HEK293 (cell line): ENCODE data around the gene DCAF6.
A peak's percentile ranks its signal among the peaks of the same experiment; 100 is the strongest.

Experiments
- CTCF ChIA-PET: fragments of 350-600 bp; formaldehyde crosslinking; extraction: SDS; loops from one replicate; lab custom pipeline; 2021; ENCODE audit warnings: antibody characterized with exemption; lab: Yijun Ruan, JAX
- POLR2A ChIA-PET: fragments of 300-600 bp; formaldehyde crosslinking; extraction: SDS; loops from one replicate; lab custom pipeline; 2020; ENCODE audit warnings: antibody characterized with exemption, inconsistent platforms; lab: Yijun Ruan, JAX
- H3K27ac ChIP-seq: fragments of 200-500 bp; sonication (Bioruptor generic); 2 replicates; pipeline ENCODE4 v1.5.1; 2014; ENCODE audit warnings: low read depth, low read length, control low read depth, inconsistent platforms; ENCODE audit errors: extremely low read depth
- H3K36me3 ChIP-seq, 2 experiments: fragments of 200-500 bp in 1 of 2; sonication (Bioruptor generic) in 1 of 2; 1 replicate in 1 of 2; 2 replicates in 1 of 2; pipeline ENCODE4 v1.5.1; 2014 to 2017; ENCODE audit warnings: inconsistent platforms in 2 of 2, low read length in 2 of 2; ENCODE audit not compliant: control insufficient read depth in 2 of 2, insufficient read depth in 1 of 2
- H3K4me1 ChIP-seq: fragments of 200-500 bp; sonication (Bioruptor generic); 2 replicates; pipeline ENCODE4 v1.5.1; 2014; ENCODE audit warnings: mild to moderate bottlenecking, low read length, inconsistent platforms; ENCODE audit not compliant: control insufficient read depth, insufficient read depth
- H3K4me3 ChIP-seq: 2 replicates; pipeline ENCODE4 v1.5.1; 2011; ENCODE audit warnings: low read depth, mild to moderate bottlenecking, control low read depth, low read length, moderate library complexity
- H3K9me3 ChIP-seq: fragments of 200-500 bp; sonication (Bioruptor generic); 2 replicates; pipeline ENCODE4 v1.5.1; 2014; ENCODE audit warnings: low read depth, low read length, inconsistent platforms; ENCODE audit not compliant: control insufficient read depth, insufficient read depth
- FEZF1 ChIP-seq: fragments of 450-650 bp; formaldehyde crosslinking; IDR thresholded peaks from 2 replicates; pipeline ENCODE4 v1.5.1; 2016; ENCODE audit warnings: missing biosample characterization, missing genetic modification characterization
- IKZF3 ChIP-seq: fragments of 450-650 bp; IDR thresholded peaks from 2 replicates; pipeline ENCODE4 v1.5.0; 2018; ENCODE audit warnings: missing biosample characterization, mild to moderate bottlenecking, missing genetic modification characterization, moderate library complexity
- MYNN ChIP-seq: fragments of 450-650 bp; formaldehyde crosslinking; IDR thresholded peaks from 2 replicates; pipeline ENCODE4 v1.5.1; 2016; ENCODE audit warnings: missing biosample characterization, missing genetic modification characterization, borderline replicate concordance
- MZF1 ChIP-seq: fragments of 450-650 bp; formaldehyde crosslinking; IDR thresholded peaks from 2 replicates; pipeline ENCODE4 v1.5.1; 2017; ENCODE audit warnings: missing biosample characterization, missing genetic modification characterization, borderline replicate concordance
- PRDM6 ChIP-seq: fragments of 450-650 bp; formaldehyde crosslinking; IDR thresholded peaks from 2 replicates; pipeline ENCODE4 v1.5.1; 2017; ENCODE audit warnings: missing biosample characterization, missing genetic modification characterization
- SP7 ChIP-seq: fragments of 450-650 bp; formaldehyde crosslinking; IDR thresholded peaks from 2 replicates; pipeline ENCODE4 v1.5.1; 2016; ENCODE audit warnings: missing biosample characterization, missing genetic modification characterization
- TRIM28 ChIP-seq: IDR thresholded peaks from 2 replicates; pipeline ENCODE4 v1.6.1; 2011; ENCODE audit warnings: low read length, control low read depth, borderline replicate concordance
- ZBTB11 ChIP-seq: fragments of 450-650 bp; formaldehyde crosslinking; conservative IDR thresholded peaks from 2 replicates; pipeline ENCODE4 v1.5.1; 2016; ENCODE audit warnings: low read depth, missing biosample characterization, missing genetic modification characterization
- ZBTB17 ChIP-seq: fragments of 450-650 bp; formaldehyde crosslinking; IDR thresholded peaks from 2 replicates; pipeline ENCODE4 v1.5.1; 2016; ENCODE audit warnings: missing biosample characterization, missing genetic modification characterization
- ZNF112 ChIP-seq: fragments of 450-650 bp; formaldehyde crosslinking; IDR thresholded peaks from 2 replicates; pipeline ENCODE4 v1.5.0; 2017; ENCODE audit warnings: missing biosample characterization, missing genetic modification characterization
- ZNF18 ChIP-seq: fragments of 450-650 bp; formaldehyde crosslinking; IDR thresholded peaks from 2 replicates; pipeline ENCODE4 v1.5.1; 2016; ENCODE audit warnings: missing biosample characterization, missing genetic modification characterization
- ZNF23 ChIP-seq: fragments of 450-650 bp; formaldehyde crosslinking; IDR thresholded peaks from 2 replicates; pipeline ENCODE4 v1.5.1; 2016; ENCODE audit warnings: missing biosample characterization, missing genetic modification characterization, borderline replicate concordance
- ZNF571 ChIP-seq: fragments of 450-650 bp; formaldehyde crosslinking; IDR thresholded peaks from 2 replicates; pipeline ENCODE4 v1.5.0; 2017; ENCODE audit warnings: missing biosample characterization, missing genetic modification characterization
- ZNF621 ChIP-seq: fragments of 450-650 bp; formaldehyde crosslinking; IDR thresholded peaks from 2 replicates; pipeline ENCODE4 v1.5.1; 2017; ENCODE audit warnings: missing biosample characterization, missing genetic modification characterization
- ZNF629 ChIP-seq: fragments of 450-650 bp; formaldehyde crosslinking; IDR thresholded peaks from 2 replicates; pipeline ENCODE4 v1.5.1; 2017; ENCODE audit warnings: missing biosample characterization, missing genetic modification characterization
- ZNF837 ChIP-seq: fragments of 450-650 bp; formaldehyde crosslinking; IDR thresholded peaks from 2 replicates; pipeline ENCODE4 v1.5.1; 2016; ENCODE audit warnings: missing biosample characterization, missing genetic modification characterization
- TF ChIP-seq, protein P1 (sequence below): IDR thresholded peaks from 2 replicates; pipeline ENCODE4 v1.6.1; 2011; ENCODE audit warnings: mild to moderate bottlenecking, low read depth, low read length, borderline replicate concordance
- TF ChIP-seq, protein P2 (sequence below): fragments of 450-650 bp; formaldehyde crosslinking; IDR thresholded peaks from 2 replicates; pipeline ENCODE4 v1.5.1; 2016; ENCODE audit warnings: missing biosample characterization, missing genetic modification characterization
- TF ChIP-seq, protein P3 (sequence below): fragments of 450-650 bp; formaldehyde crosslinking; IDR thresholded peaks from 2 replicates; pipeline ENCODE4 v1.5.1; 2016; ENCODE audit warnings: missing biosample characterization, missing genetic modification characterization

DCAF6 gene

GRCh38 chr1:167922023-167922422 is 14.5 kb upstream of the DCAF6 start (continued):
- TF ChIP-seq, protein P1, sequence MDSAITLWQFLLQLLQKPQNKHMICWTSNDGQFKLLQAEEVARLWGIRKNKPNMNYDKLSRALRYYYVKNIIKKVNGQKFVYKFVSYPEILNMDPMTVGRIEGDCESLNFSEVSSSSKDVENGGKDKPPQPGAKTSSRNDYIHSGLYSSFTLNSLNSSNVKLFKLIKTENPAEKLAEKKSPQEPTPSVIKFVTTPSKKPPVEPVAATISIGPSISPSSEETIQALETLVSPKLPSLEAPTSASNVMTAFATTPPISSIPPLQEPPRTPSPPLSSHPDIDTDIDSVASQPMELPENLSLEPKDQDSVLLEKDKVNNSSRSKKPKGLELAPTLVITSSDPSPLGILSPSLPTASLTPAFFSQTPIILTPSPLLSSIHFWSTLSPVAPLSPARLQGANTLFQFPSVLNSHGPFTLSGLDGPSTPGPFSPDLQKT = no peak
- TF ChIP-seq IKZF3 = no peak
- no peak for TF ChIP-seq ZNF112 (tag by site-specific recombination)
- no peak for TF ChIP-seq ZNF571
- no peak for TF ChIP-seq ZBTB11 (tag by site-specific recombination)
- TF ChIP-seq ZNF621 (tag by site-specific recombination) = no peak

DNA sequence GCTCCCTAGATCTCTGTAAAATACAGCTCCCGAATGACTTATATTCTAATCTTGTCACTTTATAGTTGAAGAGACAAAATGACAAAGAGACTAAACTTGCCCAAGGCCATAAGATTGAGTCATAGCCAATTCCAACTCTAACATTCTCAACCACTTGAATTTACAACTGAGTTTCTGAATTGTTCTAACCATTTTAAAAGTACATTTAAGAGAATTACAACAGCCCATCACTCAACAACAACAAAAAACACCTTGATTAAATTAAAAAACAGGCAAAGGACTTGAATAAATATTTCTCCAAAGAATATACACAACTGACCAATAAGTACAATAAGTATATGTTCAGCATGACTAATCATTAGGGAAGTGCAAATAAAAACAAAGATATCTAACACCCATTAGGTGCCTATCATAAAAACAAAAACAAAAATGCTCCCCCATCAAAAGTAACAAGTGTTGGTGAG is 13.8 kb upstream of the DCAF6 start:
- H3K4me3 ChIP-seq = no peak overlapping the region
- ChIA-PET CTCF (no interaction called here), POLR2A (interaction anchor here (1.5 kb wide), 2 partner anchors 11 to 13 kb away, joined by 3 to 7 read pairs; partner anchors contain the start of gene DCAF6)
- no peak overlapping the region for H3K27ac ChIP-seq
- H3K4me1 ChIP-seq = peaks cover 12% of the 10 kb centered on the region
- H3K9me3 ChIP-seq = no peaks in the 10 kb centered on the region
- H3K36me3 ChIP-seq = peaks cover 0 to 6% of the 10 kb centered on the region in 2 experiments; a peak in 2 of 3 replicates
- TF ChIP-seq ZNF837 = no peak
- 0 out of 2 replicates have a peak, but pooled peaks have one; percentile 20 for TF ChIP-seq MZF1 (tag by site-specific recombination)
- TF ChIP-seq ZBTB17 (tag by site-specific recombination) = no peak
- peak; percentile 33; the same call in 1 of the 2 replicates for TF ChIP-seq ZNF629 (tag by site-specific recombination)
- TF ChIP-seq TRIM28 = no peak
- TF ChIP-seq PRDM6 (tag by site-specific recombination) = peak; percentile 91
- TF ChIP-seq, protein P2, sequence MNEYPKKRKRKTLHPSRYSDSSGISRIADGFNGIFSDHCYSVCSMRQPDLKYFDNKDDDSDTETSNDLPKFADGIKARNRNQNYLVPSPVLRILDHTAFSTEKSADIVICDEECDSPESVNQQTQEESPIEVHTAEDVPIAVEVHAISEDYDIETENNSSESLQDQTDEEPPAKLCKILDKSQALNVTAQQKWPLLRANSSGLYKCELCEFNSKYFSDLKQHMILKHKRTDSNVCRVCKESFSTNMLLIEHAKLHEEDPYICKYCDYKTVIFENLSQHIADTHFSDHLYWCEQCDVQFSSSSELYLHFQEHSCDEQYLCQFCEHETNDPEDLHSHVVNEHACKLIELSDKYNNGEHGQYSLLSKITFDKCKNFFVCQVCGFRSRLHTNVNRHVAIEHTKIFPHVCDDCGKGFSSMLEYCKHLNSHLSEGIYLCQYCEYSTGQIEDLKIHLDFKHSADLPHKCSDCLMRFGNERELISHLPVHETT (tag by site-specific recombination) = 0 out of 2 replicates have a peak, but pooled peaks have one; percentile 36
- TF ChIP-seq SP7 (tag by site-specific recombination) = peak; percentile 42; the same call in 1 of the 2 replicates
- TF ChIP-seq, protein P3, sequence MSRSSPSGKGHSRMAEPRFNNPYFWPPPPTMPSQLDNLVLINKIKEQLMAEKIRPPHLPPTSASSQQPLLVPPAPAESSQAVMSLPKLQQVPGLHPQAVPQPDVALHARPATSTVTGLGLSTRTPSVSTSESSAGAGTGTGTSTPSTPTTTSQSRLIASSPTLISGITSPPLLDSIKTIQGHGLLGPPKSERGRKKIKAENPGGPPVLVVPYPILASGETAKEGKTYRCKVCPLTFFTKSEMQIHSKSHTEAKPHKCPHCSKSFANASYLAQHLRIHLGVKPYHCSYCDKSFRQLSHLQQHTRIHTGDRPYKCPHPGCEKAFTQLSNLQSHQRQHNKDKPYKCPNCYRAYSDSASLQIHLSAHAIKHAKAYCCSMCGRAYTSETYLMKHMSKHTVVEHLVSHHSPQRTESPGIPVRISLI = 0 out of 2 replicates have a peak, but pooled peaks have one; percentile 47
- TF ChIP-seq ZNF18 = no peak
- no peak for TF ChIP-seq ZNF23 (tag by site-specific recombination)
- peak; percentile 38; the same call in 1 of the 2 replicates for TF ChIP-seq FEZF1
- no peak for TF ChIP-seq MYNN (tag by site-specific recombination)
